Skin epidermis (tissue), 12 donors: Measurements from ENCODE around the gene ADRM1.

Experiments
- H3K27ac ChIP-seq, 21 experiments: fragments of 200-600 bp; sonication (generic) in 11 of 21; one replicate each; pipeline ENCODE4 v1.5.0; 2020; ENCODE audit warnings: mild to moderate bottlenecking in 3 of 21, inconsistent platforms in 2 of 21, moderate library complexity in 2 of 21
- H3K4me3 ChIP-seq, 7 experiments: fragments of 200-600 bp; sonication (generic) in 2 of 7; one replicate each; pipeline ENCODE4 v1.5.0; 2020; ENCODE audit warnings: inconsistent platforms in 2 of 7, mild to moderate bottlenecking in 2 of 7, moderate library complexity in 1 of 7

ADRM1 gene

DNA sequence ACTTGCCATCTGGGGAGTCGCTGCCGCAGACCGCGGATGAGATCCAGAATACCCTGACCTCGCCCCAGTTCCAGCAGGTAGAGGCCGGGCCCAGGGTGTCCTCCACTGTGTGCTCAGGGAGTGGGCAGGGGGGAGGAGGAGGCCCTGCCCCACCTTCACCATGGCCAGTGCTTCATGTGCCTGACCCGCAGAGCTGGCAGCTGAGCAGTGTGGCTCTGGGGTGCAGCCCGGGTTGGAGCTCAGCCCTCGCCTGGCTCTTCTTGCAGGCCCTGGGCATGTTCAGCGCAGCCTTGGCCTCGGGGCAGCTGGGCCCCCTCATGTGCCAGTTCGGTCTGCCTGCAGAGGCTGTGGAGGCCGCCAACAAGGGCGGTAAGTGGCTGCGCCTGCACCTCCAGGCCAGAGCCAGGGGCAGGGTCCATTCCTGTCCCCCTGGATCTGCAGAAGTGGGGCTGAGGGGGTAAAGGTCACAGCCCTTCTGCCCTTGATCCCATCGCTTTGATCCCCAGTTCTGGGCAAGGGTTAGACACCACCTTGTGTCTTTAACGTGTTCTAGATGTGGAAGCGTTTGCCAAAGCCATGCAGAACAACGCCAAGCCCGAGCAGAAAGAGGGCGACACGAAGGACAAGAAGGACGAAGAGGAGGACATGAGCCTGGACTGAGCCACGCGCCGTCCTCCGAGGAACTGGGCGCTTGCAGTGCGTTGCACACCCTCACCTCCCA is 5.5 kb downstream of the ADRM1 start:
- Histone ChIP-seq H3K27ac (peak overlapping the region in 2 of 21 experiments; percentile 14 to 42), H3K4me3 (no peak overlapping the region)

DNA sequence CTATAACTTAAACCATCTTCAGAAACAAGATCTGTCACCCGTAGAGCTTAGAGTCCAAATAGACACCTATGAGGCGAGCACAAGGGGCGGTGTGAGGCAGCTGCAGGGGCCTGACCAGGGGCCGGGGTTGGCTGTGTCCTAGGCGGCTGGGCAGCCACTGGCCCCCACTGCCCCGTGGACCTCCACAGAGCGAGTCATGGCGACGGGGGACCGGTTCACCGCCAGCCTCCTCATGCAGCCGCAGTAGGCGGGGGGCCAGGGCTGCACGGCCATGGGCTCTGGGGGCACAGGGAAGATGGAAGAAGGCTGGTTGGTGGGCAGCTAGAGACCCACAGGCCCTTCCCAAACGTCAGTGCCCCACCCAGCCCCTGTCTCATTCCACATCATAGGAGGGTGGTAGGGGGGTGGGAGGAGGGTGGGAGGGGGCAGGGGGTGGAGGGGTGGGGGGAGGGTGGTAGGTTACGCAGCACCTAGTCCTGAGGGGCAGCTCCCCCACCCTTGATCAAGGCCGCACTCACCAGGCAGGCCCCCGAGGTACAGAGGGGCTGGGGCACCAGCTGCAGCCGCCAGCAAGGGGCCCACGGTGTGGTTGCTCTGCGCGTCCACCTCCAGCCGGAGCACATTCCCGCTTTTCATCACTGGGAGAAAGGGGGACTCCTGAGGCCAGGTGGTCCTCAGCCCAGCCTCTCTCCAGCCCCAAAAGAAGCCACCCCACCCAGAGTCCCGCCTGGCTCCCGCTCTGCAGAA is 6.6 kb downstream of the ADRM1 start:
- Histone ChIP-seq H3K27ac (peak overlapping the region in 1 of 21 experiments; percentile 44), H3K4me3 (no peak overlapping the region)

DNA sequence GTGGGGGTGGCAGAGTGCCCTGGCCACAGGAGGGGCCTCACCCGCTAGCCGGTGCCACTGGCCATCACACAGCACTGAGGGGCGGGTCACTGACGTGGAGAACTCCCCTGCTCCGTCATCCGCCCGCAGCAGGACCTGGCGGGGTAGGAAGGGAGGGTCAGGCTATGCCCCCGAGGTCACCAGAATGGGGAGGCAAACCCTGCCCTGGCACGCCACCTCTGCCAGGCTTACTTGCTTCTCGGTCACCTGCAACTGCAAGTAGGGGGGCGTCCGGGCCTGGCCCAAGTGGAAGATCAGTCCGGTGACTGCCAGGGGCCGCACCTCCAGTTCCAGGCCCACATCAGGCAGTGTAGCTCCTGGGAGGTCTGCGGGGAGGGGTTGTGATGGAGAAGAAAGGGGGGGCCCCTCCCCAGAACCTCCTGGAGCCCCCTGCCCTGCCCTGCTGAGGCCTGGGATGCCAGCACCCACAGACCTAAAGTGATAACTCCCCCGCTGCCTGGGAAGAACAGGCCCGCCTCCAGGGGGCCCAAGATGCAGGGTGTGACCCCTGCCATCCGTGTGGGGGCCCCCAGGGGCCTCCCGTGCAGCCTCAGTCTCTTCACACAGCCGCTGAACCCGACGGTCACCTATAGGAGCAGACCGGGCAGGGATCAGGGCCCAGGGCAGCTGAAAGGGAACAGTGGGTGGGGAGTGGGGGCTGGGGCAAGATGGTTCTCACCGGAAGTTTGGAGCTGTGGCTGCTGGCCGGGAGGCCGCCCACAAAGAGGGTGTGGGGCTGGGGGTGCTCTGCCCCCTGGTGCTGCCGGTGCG is 7.4 kb downstream of the ADRM1 start:
- Histone ChIP-seq H3K4me3 (no peak overlapping the region), H3K27ac (peak overlapping the region in 1 of 21 experiments; percentile 44)

DNA sequence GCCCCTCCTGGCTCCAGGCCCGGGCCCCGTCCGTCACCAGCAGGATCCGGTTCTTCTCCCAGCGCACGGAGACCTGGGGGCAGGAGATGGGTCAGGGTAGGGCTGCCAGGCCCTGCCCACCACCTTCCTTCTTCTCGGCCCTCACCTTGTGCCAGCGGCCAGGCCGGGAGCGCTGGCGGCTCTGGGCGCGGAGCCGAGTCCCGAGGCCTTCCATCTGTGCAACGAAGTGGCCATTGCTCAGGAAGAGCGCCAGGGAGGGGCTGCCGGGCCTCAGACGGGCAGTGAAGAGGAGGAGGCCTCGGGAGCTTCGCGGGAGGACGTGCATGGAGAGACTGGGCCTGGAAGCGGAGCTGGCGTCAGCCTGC is 7.9 kb downstream of the ADRM1 start:
- peak overlapping the region in 1 of 21 experiments; percentile 44 for H3K27ac ChIP-seq

DNA sequence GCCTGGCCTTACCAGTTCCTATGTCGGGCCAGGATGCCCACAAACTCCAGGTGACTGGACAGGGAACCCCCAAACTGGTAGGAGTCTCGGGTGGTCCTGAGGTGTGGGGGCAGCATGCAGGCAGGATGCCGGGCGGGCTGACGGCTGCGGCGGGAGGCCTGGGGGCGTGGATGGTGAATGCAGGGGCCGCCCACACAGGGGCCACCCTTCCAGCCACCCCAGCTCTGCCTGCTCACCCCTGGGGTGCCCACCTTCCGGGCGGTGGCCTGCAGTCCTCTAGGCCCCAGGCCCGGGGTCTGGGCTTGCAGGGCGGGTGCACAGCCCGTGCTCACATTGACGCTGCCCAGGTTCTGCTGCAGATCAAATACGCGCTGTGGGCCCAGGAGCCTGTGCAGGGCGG is 8.4 kb downstream of the ADRM1 start:
- Histone ChIP-seq H3K4me3 (no peak overlapping the region), H3K27ac (no peak overlapping the region)

More for the DNA sequence above, 7.9 kb downstream of the ADRM1 start:
- H3K4me3 ChIP-seq = no peak overlapping the region

DNA sequence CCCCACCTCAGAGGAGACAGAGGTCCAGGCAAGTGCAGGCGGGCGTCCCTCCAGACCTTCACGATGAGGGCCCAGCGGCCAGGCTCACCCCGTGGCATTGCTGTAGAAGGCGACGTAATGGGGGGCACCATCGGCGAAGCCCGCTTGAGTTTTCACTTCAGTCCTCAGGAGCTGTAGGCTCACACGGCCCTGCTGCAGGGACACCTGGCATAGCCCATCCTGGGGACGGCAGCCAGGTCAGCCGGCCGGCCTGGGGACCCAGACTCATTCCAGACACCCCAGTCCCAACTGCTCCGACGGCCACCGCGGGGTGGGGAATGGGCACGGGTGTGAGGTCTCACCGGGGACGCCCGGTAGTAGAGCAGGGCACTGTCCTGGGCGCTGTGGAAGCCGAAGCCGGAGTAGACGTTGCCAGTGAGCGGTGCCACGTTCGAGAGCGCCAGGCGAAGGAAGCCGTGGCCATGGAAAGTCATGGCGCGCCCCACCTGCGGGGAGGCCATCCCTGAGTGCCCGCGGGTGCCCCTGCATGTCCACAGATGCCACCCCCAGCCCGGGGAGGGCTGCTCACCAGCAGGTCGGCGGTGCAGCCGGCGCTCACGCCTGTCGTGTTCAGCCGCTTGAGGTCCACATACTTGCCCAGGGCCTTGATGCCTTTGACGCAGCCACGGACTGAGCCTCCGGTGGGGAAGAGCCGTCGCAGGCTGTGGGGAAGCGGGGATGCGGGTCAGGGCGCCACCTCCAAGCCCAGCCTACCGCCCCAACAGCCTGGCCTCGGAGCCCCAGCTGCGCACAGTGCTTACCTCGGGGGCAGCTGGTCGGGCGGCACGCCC is 9.2 kb downstream of the ADRM1 start:
- no peak overlapping the region for H3K4me3 ChIP-seq
- H3K27ac ChIP-seq = no peak overlapping the region

DNA sequence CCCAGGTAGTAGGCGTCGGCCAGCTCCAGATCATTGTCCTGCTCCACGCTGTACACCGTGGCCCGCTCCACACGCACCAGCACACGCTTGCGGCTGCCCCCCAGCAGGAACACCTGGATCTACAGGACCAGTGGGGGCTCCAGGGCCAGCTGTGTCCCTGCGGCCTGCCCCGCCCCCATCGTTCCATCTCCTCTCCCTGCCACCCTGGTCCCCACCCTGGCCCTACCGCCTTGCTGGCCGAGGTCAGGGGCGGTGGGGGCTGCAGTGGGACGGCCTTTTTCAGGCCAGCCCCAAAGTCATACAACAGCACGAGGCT is 9.8 kb downstream of the ADRM1 start:
- Histone ChIP-seq H3K4me3 (no peak overlapping the region), H3K27ac (no peak overlapping the region)

DNA sequence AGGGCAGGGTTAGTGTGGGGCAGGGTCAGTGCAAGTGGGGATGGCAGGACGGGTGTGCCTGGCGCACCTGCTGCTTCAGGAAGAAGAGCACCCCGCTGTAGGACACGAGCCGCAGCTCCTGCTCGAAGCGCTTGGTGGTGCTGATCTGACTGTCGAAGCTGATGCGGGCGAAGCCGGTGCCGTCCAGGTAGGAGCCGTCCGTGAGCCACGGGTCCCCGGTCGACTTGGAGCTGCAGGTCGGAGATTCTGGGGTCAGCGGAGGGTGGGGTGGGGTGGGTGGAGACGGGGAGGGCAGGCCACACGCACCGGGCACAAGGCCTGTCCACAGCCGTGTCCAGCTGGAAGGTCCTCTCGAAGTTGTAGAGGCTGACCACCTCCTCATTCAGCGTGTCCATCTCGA is 10.2 kb downstream of the ADRM1 start:
- Histone ChIP-seq H3K27ac (no peak overlapping the region), H3K4me3 (no peak overlapping the region)

DNA sequence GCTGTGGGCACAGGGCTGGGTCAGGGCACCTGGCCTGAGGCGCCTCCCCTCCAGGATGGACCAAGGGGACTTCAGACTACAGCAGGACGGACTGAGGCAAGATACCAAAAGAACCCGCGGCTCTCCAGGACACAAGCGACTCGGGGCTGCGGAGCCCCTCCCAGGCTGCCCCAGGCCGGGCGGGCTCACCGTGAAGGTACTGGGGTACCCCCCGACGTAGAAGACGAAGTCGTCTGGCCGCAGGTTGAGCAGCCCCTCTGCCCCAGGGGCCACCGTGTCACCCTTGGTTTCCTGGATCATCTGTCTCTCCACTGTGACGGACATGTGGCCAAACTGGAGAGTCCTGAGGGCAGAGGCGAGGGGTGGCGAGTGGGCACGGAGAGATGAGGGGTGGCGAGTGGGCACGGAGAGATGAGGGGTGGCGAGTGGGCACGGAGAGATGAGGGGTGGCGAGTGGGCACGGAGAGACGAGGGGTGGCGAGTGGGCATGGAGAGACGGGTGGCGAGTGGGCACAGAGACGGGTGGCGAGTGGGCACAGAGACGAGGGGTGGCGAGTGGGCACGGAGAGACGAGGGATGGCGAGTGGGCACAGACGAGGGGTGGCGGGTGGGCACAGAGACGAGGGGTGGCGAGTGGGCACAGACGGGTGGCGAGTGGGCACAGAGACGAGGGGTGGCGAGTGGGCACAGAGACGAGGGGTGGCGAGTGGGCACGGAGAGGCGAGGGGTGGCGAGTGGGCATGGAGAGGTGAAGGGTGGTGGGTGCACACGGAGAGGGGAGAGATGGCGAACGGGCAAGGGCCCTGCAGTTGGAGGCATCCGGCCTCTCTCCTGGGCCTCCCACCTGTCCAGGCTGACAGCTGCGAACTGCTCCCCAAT is 10.9 kb downstream of the ADRM1 start:
- Histone ChIP-seq H3K4me3 (no peak overlapping the region), H3K27ac (no peak overlapping the region)

DNA sequence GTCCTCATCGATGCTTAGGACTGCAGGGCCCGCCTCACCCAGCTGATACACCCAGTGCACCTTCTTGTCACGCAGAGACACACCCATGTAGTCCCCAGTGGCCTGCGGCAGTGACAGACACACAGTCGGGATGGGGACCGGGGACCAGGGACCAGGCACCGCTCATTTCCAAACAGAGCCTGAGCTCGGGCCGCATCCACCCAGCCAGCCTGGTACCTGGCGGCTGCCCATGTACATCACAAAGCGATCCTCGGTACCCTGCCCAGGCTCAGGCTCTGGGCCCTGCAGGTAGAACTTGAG is 11.5 kb downstream of the ADRM1 start:
- H3K27ac ChIP-seq = no peak overlapping the region

DNA sequence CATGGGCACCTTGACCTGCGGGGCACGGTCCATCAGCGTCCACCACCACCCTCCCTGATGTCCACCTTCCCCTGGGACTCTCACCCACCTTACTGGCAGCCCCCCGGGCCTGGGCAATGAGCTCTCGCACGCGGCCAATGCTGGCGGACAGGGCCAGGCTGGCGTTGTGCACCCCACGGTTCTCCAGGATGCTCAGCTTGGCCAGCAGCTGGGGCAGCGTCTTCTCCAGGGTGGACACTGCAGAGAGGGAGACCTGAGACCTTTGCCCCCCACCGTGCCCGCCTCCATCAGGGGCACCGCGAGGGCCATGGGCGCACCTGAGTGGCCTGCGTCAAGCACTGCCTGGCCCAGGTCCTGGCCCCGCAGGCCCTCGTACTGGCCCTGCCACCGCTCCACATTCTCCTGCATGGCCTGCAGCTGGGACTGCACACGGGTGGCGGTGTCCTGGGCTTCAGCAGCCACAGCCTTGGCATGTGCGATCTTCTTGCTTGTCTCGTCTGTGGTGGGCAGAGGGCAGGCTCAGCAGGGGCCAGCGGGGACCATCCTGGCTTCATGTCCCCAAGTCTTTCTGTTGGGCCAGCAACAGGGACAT is 12.0 kb downstream of the ADRM1 start:
- Histone ChIP-seq H3K4me3 (no peak overlapping the region), H3K27ac (no peak overlapping the region)

More for the DNA sequence above, 11.5 kb downstream of the ADRM1 start:
- no peak overlapping the region for H3K4me3 ChIP-seq

DNA sequence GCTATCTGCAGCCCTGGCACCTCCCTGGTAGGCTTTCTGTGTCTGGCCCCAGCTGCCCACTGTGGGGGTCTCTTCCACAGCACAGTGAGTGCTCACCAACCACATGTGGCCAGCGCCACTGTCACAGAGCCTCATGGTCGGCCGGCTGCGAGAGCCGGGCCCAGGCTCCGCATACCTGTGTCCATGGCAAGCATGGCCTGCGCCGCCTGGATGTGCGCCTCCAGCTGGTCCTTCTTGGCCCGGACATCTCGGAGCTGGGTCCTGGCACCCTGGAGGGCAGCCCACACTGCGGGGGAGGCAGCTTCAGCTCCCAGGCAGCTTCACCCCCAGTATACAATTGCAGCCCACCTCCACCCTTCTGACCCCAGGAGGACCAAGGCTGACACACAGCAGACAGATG is 13.0 kb downstream of the ADRM1 start:
- H3K27ac ChIP-seq = peak overlapping the region in 2 of 21 experiments; percentile 15 to 22
- no peak overlapping the region for H3K4me3 ChIP-seq

DNA sequence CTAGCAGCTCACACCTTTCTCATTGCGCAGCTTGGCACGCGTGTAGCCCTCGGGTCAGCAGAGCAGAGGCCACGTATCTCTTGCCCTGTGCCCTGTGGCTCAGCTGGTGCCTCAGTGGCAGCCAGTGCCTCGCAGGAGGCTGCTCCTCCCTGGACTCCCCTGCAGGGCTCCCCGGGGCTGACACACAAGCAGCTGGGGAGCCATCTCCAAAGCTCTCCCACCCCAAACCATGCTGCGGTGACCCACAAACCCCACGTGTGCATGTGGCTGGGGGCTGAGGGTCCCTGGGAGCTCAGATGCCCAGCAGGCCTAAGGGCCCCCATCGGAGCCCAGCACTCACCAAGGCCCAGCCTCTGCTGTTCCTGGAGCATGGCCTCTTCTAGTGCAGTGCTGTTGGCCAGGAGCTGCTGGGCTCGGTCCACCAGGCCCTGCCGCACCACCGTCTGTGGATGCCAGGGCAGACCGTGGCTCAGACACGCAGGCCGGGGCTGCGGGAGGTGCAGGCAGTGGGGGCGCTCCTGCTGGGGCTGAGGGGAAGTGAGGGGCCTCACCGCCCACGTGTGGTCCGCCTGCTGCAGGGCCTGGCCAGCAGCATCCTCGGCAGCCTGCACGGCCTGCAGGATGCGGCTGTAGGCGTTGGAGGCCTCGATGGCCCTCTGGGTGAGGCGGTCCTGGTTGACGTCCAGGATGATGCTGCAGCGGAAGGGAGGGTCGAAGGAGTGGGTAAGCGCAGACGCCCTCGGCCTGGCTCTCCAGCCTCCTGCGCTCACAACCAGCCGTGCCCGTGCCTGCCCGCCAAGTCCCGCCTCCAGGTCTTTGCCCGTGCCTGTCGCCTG is 13.8 kb downstream of the ADRM1 start:
- Histone ChIP-seq H3K27ac (peak overlapping the region in 7 of 21 experiments; percentile 7 to 46 (median 16)), H3K4me3 (no peak overlapping the region)

DNA sequence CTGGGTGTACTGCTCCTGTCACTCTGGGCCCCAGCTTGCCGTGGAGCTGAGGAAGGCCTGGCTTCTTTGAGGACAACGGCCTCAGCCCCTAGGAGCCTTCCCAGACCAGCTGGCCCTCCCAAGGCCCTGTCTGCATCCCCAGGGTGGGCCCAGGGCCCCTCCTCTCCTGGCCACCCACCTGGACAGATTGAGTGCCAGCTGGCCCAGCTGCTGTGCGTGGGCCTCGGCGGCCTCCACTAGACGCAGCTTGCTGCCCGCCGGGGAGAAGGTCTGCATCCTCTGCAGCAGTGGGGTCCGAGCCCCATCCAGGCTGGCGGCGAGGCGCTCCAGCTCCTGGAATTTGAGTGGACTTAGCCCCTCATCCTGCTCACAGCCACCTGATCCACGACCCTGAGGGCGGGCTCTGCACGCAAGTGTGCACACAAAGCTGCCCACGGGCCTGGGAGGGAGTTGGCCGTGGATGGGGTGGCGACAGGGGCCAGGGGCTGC is 14.4 kb downstream of the ADRM1 start:
- Histone ChIP-seq H3K4me3 (no peak overlapping the region), H3K27ac (peak overlapping the region in 9 of 21 experiments; percentile 13 to 65 (median 28))

DNA sequence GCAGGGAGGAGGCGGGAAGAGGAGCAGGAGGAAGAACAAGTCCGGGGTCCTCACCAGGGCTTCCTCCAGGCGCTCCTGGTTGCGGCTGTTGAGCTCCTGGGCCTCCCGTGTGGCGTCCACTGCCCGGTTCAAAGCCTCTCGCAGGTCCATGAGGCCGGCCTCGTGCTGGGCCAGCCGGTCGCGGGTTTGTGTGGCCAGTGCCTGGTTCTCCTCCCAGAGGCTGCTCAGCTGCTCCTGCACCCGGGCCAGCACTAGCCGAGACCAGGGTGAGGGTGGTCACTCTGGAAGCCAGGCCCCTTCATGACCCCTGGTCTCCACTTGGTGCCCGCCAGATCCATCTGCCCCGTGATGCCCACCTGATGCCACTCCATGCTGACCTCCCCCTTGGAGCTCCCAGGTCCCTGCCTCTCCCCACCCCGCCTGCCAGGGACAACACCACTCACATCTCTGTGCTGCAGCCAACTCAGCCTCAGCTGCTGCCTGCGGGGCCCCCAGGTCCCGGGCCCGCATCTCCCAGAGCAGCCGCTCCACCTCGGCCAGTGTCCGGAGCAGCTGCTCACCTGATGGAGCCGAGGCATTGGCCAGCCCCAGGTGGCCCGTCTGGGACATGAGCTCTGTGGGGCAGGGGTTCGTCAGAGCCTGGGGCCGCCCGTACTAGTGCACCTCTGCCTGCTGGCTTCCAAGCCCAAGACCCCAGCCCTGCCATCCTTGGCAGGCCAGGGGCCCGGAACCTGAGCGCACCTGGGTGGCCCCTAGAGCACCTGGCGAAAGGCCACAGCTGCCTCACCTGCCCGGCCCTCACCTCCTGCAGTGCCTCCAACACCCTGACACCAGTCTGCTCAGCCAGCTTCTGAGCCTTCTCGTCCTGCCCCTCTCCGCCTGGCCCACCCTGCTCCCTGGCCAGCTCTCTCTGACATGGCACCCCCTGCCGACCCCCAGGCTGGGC is 15.9 kb downstream of the ADRM1 start:
- Histone ChIP-seq H3K4me3 (no peak overlapping the region), H3K27ac (peak overlapping the region in 5 of 21 experiments; percentile 2 to 58 (median 31))

DNA sequence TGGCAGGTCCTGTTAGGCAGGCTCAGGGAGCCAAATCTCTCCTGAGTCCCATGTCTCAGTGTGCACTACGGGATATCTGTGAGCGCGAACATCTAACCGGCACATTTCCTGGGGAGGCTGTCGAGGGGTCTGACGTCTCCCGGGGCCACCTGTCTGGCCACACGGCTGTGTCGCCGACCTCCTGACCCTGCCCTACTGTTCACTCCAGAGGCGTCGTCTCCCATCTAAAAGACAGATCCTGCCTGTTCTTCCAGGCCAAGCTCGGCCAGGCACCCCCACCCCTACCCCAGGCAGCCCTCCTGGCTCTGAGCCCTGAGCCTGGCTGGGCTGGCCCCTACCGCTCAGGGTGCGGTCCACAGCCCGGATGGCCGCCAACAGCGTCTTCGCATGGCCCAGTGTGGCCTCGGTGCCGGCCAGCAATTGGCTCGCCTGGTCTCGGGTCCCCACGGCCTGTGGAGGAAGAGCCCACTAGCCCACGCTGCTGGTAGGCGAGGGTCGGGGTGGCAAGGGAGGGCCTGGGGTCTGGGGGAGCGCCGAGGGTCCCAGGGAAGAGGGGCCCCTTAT is 16.6 kb downstream of the ADRM1 start:
- H3K27ac ChIP-seq = peak overlapping the region in 8 of 21 experiments; percentile 2 to 58 (median 22)
- H3K4me3 ChIP-seq = no peak overlapping the region
